ENCODE measurements around the gene ASTN2.
"Not testable (repeated sequence)": the region's sequence is repeated elsewhere in the genome, so short reads cannot be mapped to it uniquely, and the experiment has no call there.

Gene ASTN2

GRCh38 chr9:116464987-116465571, 949.8 kb downstream of the ASTN2 start:
- no peak for DNase-seq

GRCh38 chr9:116464423-116464822, 950.4 kb downstream of the ASTN2 start:
- DNase-seq: no peak

GRCh38 chr9:116461632-116462031, 953.2 kb downstream of the ASTN2 start:
- DNase-seq: no peak

- DNase-seq: no peak
Measured at GRCh38 chr9:116460026-116460425, 954.8 kb downstream of the ASTN2 start.

- DNase-seq: no peak
Measured at GRCh38 chr9:116459576-116459975, 955.3 kb downstream of the ASTN2 start.

- DNase-seq: no peak
Measured at GRCh38 chr9:116456490-116457088, 958.3 kb downstream of the ASTN2 start.

GRCh38 chr9:116454539-116454938, 960.3 kb downstream of the ASTN2 start:
- DNase-seq: not testable (repeated sequence)

GRCh38 chr9:116453785-116454184, 961.1 kb downstream of the ASTN2 start:
- DNase-seq: no peak

- DNase-seq: no peak
Measured at GRCh38 chr9:116452634-116453033, 962.2 kb downstream of the ASTN2 start.

GRCh38 chr9:116452227-116452626, 962.6 kb downstream of the ASTN2 start:
- DNase-seq: no peak

GRCh38 chr9:116451500-116452115, 963.2 kb downstream of the ASTN2 start:
- DNase-seq: no peak

- no peak for DNase-seq
Measured at GRCh38 chr9:116450378-116451139, 964.3 kb downstream of the ASTN2 start.

GRCh38 chr9:116449949-116450348, 964.9 kb downstream of the ASTN2 start:
- no peak for DNase-seq

GRCh38 chr9:116448431-116448830, 966.4 kb downstream of the ASTN2 start:
- no peak for DNase-seq

- DNase-seq: no peak
Measured at GRCh38 chr9:116447934-116448333, 966.9 kb downstream of the ASTN2 start.

- no peak for DNase-seq
Measured at GRCh38 chr9:116442528-116442927, 972.3 kb downstream of the ASTN2 start.

GRCh38 chr9:116437411-116438370, 977.2 kb downstream of the ASTN2 start:
- no peak for DNase-seq

GRCh38 chr9:116436121-116436520, 978.7 kb downstream of the ASTN2 start:
- DNase-seq: no peak

GRCh38 chr9:116435706-116436105, 979.2 kb downstream of the ASTN2 start:
- no peak for DNase-seq

- no peak for DNase-seq
Measured at GRCh38 chr9:116434314-116434713, 980.5 kb downstream of the ASTN2 start.

GRCh38 chr9:116432051-116432450, 982.8 kb downstream of the ASTN2 start:
- DNase-seq: no peak

GRCh38 chr9:116430849-116431248, 984.0 kb downstream of the ASTN2 start:
- no peak for DNase-seq

GRCh38 chr9:116425244-116425643, 989.6 kb downstream of the ASTN2 start:
- DNase-seq: no peak

Data from left hindlimb (tissue), 1 donor.